GM19023 (cell line): ENCODE measurements around the gene NCKAP5.

Source experiments
- ATAC-seq: cut with Tn5 transposase; IDR thresholded peaks from one replicate; pipeline ENCODE4 v1.9.1; 2021; ENCODE audit warnings: mild to moderate bottlenecking, moderate library complexity; ENCODE audit not compliant: unreplicated experiment

NCKAP5 gene

DNA sequence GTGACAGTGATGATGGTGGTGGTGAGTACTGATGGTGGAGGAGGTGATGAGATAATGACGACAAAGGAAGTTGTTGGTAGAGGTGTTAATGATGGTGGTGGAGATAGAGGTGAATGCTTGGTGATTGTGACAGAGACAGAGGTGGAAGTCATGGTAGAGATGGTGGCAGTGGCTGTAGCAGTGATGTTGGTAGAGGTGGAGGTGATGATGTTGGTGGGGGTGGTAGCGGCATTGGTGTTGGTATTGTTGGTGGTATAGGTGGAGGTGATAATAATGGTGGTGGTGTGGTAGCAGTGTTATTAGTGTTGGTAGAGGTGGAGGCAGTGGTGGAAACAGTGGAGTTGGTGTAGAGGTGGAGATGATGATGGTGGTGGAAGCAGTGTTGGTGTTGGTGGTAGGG lies 934.6 kb downstream of the NCKAP5 start:
- ATAC-seq = no peak

DNA sequence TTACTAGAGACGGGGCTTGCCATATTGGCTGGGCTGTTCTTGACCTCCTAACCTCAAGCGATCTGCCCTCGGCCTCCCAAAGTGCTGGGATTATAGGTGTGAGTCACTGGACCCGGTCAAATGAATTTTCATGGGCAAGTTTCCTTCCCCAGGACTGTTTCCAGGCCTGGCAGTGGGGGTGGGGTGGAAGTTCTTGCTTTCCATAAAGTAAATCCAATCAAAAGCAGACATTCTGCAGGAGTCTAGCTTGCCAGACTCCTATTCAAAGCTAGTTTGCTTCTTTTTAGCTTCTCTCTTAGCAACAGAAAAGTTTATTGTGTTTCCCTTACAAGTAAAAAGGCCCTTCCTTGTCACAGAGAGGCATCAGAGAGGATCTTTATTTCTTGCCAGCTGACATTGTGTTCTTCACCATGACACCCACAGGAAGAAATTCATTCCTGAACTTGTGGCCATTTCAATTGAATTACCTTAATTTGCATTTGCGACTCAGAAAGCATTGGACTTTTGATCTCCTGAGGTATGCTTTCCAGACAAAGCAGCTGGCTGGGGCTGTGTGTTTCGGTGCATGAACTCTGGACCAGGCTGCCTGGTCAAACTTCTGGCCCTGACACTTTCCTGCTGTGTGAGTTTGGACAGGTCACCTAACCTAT lies 936.1 kb downstream of the NCKAP5 start:
- no peak for ATAC-seq

DNA sequence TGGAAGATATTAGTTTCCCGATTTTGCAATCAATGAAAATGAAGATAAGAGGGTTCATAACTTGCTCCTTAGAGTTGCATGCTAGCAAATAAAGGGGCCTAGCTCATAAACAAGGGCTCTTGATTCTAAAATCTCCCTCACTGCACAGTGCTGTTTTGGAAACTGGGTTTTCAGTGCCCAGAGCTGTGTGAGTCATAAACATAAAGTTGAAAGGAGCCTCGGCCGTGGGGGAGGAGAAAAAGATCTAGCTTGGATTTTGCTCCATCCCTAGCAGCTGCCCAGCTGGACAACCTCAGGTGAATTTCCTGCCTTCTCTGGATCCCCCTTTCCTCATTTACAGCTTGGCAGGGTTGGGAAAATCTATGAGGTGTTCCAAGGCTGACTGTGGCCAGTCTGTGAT lies 940.7 kb downstream of the NCKAP5 start:
- no peak for ATAC-seq

DNA sequence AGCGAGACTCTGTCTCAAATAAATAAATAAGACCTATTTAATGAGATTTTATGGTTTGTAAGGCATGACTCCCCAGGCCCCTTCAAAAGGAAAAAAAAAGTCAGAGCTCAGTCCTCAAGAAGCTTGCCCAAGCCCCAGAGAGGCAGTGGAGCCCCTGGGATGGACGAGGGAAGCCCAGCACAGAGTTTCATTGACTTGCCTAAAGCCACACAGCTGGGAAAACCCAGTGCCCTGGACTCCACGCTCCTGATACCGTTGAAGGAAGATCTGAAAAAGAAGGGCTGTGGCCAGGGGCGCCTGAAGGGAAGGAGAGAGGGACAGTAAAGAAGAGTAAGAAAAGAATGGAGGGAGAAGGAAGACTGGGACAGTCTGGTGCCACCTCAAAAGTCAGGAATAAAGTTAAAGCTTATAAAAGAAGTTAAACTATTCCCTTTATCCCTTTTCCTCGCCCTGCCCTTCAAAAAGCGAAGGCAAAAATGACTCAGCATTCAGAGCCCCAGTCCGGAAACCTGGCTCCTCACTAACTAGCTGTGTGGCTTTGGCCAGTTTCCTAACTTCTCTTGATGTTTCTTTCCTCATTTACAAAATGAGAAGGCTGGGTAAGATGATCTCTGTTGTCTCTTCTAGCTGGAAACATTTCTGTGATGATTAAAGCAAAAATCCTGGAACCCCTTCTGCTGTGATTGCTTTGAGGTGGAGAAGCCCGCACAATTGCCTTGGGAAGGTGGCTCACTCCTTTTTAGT lies 945.0 kb downstream of the NCKAP5 start:
- ATAC-seq = no peak
